Calu3 (cell line): Measurements from ENCODE around the gene THAP7. TPM values are rescaled to one million over a fixed set of nuclear protein-coding genes. Genes with fewer than 3 reads are reported as not detected.
A peak's percentile ranks its signal among the peaks of the same experiment; 100 is the strongest.

Experiments
- BruUV-seq: library from RNA; stranded (reverse); fragments of 400-500 nt; replicated peaks from 2 replicates; lab custom pipeline; 2021; lab: Mats Ljungman, UMichigan
- CTCF ChIA-PET: fragments of 300-600 bp; sonication (Branson Sonifier 250); formaldehyde crosslinking; loops from one replicate; lab custom pipeline; 2022; ENCODE audit warnings: antibody characterized with exemption; lab: Charles Lee
- DNase-seq: peaks from one replicate; pipeline ENCODE4 v3.0.0; 2022
- H3K27ac Mint-ChIP-seq: one replicate; pipeline ENCODE4 v1.8.0; 2022; ENCODE audit warnings: mixed read lengths; ENCODE audit not compliant: unreplicated experiment
- H3K27me3 Mint-ChIP-seq: one replicate; pipeline ENCODE4 v1.8.0; 2022; ENCODE audit warnings: mixed read lengths; ENCODE audit not compliant: unreplicated experiment
- H3K36me3 Mint-ChIP-seq: one replicate; pipeline ENCODE4 v1.8.0; 2022; ENCODE audit warnings: mild to moderate bottlenecking, moderate library complexity, mixed read lengths; ENCODE audit not compliant: insufficient read depth, unreplicated experiment
- H3K4me1 Mint-ChIP-seq: one replicate; pipeline ENCODE4 v1.8.0; 2022; ENCODE audit warnings: mild to moderate bottlenecking, low read depth, mixed read lengths; ENCODE audit not compliant: unreplicated experiment
- H3K4me3 Mint-ChIP-seq: one replicate; pipeline ENCODE4 v1.8.0; 2022; ENCODE audit warnings: mild to moderate bottlenecking, low read depth, moderate library complexity, mixed read lengths; ENCODE audit not compliant: unreplicated experiment
- H3K9me3 Mint-ChIP-seq: one replicate; pipeline ENCODE4 v1.8.0; 2022; ENCODE audit warnings: low read depth, mixed read lengths; ENCODE audit not compliant: unreplicated experiment
- intact Hi-C: fragments of 100-400 bp; cut with micrococcal nuclease; formaldehyde crosslinking; loops from one replicate; pipeline ENCODE4 v1.10.0; 2022; ENCODE audit not compliant: unreplicated experiment
- total RNA-seq: library from RNA; stranded (reverse); gene quantifications from 2 replicates; pipeline ENCODE4 v1.2.3, GENCODE V29; 2022
- TF ChIP-seq, protein P1 (sequence below): fragments of 200-600 bp; IDR thresholded peaks from one replicate; pipeline ENCODE4 v1.8.0; 2022; ENCODE audit warnings: antibody characterized with exemption; ENCODE audit not compliant: unreplicated experiment

The THAP7 gene
- total RNA-seq, 1 experiment from 2014 or later = 24.5 TPM

DNA sequence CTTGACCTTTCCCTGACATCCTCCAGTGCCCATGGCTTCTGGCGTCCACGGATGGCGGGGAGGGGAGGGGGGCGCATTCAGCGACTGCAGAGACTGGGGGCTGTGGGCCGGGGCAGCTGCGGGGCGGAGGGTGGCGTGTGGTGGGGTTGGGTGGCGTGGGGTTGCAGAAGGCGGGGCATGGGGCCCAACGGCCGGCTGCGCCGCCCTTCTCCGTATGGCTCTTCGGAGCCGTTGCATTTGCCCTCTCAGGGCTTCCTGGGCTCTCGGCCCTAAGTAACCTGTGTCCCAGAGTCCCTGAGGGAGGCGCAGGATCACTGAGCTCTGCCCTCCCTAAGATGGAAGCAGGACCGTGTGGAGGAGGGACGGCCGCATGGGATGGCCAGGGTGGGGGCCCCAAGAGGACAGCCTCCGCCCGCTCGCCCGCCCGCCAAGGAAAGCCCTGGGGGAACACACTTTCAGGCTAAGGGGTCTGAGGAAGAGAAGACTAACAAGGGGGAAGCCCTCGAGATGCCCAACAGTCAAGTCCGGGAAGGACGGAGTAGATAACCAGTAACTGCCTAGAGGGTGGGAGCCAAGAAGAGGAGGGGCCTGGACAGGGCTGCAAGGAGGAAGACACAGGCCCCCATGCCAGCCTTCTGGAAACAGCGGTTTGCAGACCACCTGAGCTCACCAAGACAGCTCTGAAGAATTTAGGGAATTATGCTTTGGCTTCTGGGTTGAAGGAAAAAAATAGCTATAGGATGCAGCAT is 44.1 kb downstream of the THAP7 start:
- peaks cover 24% of the 10 kb centered on the region for H3K4me1 Mint-ChIP-seq
- H3K36me3 Mint-ChIP-seq = peaks cover 52% of the 10 kb centered on the region
- intact Hi-C loops = no loop called here
- TF ChIP-seq, protein P1, sequence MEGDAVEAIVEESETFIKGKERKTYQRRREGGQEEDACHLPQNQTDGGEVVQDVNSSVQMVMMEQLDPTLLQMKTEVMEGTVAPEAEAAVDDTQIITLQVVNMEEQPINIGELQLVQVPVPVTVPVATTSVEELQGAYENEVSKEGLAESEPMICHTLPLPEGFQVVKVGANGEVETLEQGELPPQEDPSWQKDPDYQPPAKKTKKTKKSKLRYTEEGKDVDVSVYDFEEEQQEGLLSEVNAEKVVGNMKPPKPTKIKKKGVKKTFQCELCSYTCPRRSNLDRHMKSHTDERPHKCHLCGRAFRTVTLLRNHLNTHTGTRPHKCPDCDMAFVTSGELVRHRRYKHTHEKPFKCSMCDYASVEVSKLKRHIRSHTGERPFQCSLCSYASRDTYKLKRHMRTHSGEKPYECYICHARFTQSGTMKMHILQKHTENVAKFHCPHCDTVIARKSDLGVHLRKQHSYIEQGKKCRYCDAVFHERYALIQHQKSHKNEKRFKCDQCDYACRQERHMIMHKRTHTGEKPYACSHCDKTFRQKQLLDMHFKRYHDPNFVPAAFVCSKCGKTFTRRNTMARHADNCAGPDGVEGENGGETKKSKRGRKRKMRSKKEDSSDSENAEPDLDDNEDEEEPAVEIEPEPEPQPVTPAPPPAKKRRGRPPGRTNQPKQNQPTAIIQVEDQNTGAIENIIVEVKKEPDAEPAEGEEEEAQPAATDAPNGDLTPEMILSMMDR = no peak
- H3K27me3 Mint-ChIP-seq = no peaks in the 10 kb centered on the region
- peak; percentile 52 for DNase-seq
- H3K4me3 Mint-ChIP-seq = peak overlapping the region; percentile 91
- CTCF ChIA-PET = interaction anchor here (0.6 to 3.0 kb wide), 9 partner anchors 9 to 72 kb away, joined by 3 to 11 read pairs (median 4); partner anchors contain the start of genes AIFM3, CRKL and LZTR1
- H3K9me3 Mint-ChIP-seq = no peaks in the 10 kb centered on the region
- no TSS peak for BruUV-seq
- peak overlapping the region; percentile 82 for H3K27ac Mint-ChIP-seq

DNA sequence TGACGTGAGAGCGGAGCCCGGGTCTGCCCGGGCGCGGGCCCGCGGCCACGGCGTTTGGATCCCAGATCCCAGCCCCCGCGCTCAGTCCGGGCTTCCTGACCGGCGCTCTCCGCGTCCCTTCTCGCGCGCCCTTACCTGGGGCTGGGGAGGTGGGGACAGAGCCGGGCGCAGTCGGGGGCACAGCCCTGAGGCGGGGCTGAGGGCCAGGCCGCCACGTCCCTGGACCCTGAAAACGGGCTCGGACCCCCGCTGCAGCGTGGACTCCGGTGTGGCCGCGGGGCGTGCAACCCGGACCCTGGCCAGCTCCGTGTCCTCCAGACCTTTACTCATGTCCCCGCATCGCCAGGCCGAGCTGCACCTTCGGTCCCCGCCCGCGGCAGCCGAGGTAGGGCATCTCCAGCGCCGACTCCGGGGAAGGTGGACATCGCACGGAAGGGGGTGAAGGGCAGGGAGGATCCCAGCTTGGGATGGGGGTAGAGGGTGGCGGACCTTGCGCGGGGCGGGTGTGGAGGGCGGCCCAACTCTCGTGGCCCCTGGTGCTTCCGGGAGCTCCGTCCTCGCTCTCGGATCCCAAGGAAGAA is 44.7 kb downstream of the THAP7 start:
- peak; percentile 44 for DNase-seq
- peak overlapping the region; percentile 82 for H3K27ac Mint-ChIP-seq
- CTCF ChIA-PET = interaction anchor here (0.6 to 3.0 kb wide), 9 partner anchors 10 to 72 kb away, joined by 3 to 11 read pairs (median 8); partner anchors contain the start of genes AIFM3, CRKL and LZTR1

DNA sequence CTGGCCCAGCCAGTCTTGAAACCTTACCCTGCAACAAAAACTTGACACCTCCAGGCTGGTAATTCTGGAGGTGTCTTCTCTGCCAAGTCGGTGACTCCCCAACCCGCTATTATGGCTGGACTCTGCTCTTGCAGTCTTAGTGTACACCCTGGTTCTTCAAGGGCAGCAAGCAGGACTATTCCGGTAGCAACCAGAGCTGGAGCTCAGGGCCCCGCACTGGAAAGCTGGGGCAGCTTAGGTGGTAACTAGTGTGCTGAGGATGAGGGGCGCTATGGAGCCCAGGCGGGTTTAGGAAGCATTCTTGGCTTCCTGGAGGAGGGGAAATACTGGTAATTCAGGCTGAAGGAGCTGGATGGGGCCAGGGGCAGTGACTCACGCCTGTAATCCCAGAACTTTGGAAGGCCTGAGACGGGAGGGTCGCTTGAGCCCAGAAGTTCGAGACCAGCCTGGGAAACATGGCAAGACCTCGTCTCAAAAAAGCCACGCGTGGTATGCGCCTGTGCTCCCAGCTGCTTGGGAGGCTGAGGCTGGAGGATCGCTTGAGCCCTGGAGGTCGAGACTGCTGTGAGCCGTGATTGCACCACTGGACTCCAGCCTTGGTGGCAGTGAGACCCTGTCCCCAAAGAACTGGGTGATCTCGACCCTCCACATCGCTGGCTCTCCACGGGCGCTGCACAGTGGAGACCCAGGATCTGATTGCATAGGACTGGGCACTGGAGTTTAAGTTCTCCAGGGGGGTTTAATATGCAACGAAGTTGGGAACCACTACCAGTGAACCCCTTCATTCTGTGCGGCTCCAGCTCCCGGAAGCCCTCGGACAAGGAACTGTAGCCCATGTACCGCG is 45.4 kb downstream of the THAP7 start:
- Mint-ChIP-seq H3K4me3 (peak overlapping the region; percentile 91), H3K9me3 (no peaks in the 10 kb centered on the region), H3K4me1 (peaks cover 38% of the 10 kb centered on the region), H3K36me3 (peaks cover 64% of the 10 kb centered on the region), H3K27ac (peak overlapping the region; percentile 78), H3K27me3 (no peaks in the 10 kb centered on the region)
- peak; percentile 72 for DNase-seq
- intact Hi-C loops = no loop called here
- BruUV-seq = TSS peak; percentile 40
- TF ChIP-seq, protein P1 = no peak
- CTCF ChIA-PET = interaction anchor here (0.6 to 3.0 kb wide), 11 partner anchors 9 to 71 kb away, joined by 3 to 11 read pairs (median 5); partner anchors contain the start of genes AIFM3, CRKL and LZTR1

More for the DNA sequence above, 44.7 kb downstream of the THAP7 start:
- Mint-ChIP-seq H3K4me1 (peaks cover 31% of the 10 kb centered on the region), H3K9me3 (no peaks in the 10 kb centered on the region), H3K27me3 (no peaks in the 10 kb centered on the region), H3K4me3 (peak overlapping the region; percentile 91), H3K36me3 (peaks cover 59% of the 10 kb centered on the region)
- intact Hi-C loops = no loop called here
- TF ChIP-seq, protein P1 = no peak
- no TSS peak for BruUV-seq

DNA sequence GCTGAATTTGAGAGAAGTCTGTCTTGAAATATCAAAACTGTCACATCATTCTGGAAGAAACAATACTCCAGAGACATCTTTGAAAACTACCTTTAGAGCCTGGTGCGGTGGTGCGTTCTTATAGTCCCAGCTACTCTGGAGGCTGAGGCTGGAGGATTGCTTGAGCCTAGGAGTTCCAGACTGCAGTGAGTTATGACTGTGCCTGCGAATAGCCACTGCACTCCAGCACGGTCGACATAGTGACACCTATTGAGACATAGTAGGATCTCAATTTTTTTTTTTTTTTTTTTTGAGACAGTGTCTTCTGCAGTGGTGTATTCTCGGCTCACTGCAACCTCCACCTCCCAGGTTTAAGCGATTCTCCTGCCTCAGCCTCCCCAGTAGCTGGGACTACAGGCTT is 46.4 kb downstream of the THAP7 start:
- no peaks in the 10 kb centered on the region for H3K27me3 Mint-ChIP-seq
- no peak for DNase-seq
- intact Hi-C loops = no loop called here
- H3K4me3 Mint-ChIP-seq = no peak overlapping the region
- TF ChIP-seq, protein P1 = no peak
- H3K9me3 Mint-ChIP-seq = no peaks in the 10 kb centered on the region
- no peak overlapping the region for H3K27ac Mint-ChIP-seq
- no TSS peak for BruUV-seq
- H3K36me3 Mint-ChIP-seq = peaks cover 68% of the 10 kb centered on the region
- H3K4me1 Mint-ChIP-seq = peaks cover 47% of the 10 kb centered on the region
- CTCF ChIA-PET = interaction anchor here (0.7 to 1.7 kb wide), 3 partner anchors 17 to 70 kb away, joined by 3 to 9 read pairs (median 8); no protein-coding TSS in a partner anchor
